Activated gamma-delta T cell treated with Interleukin-2 at 50 U/mL for 16 hours (primary cell): Measurements from ENCODE around the gene PHLPP1.

Experiments used
- DNase-seq: peaks from one replicate; pipeline ENCODE4 v3.0.0-alpha.2; 2020

Gene PHLPP1

DNA sequence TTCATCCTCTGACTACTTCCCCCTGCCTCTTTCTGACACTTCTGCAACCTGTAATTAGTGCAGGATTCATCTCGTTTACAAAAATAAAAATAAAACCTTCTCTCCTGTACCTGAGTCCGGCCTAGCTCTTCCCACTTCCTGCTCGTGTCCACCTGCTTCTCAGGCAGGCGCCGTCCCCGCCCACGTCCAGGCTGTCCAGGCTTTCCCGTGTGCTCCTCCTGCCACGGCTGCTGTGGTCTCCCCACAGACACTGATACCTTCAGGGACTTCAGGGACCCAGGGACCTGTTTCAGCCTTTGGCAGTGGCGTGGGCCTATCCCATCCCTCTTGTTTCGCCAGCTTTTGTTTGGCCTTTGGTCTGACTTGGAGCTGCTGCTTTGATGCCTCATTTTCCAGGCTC is 272.5 kb downstream of the PHLPP1 start:
- no peak for DNase-seq

DNA sequence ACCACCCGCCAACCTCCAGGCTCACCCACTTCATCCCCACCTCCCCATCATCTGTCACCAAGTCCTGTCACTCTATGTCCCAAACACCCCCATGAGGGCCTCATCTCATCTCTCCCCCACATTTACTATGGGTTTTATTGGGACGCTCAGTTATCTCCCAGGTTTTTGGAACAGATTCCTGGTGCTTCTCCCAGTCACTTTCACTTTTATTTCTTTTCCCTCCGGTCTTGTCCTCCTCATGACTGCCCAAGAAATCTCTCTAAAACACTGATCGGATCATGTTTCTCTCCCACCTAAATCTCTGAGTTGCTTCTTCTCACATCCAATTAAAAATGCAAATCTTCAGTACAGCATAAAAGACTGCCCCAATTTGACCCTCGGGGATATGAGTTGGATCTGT is 273.1 kb downstream of the PHLPP1 start:
- no peak for DNase-seq

DNA sequence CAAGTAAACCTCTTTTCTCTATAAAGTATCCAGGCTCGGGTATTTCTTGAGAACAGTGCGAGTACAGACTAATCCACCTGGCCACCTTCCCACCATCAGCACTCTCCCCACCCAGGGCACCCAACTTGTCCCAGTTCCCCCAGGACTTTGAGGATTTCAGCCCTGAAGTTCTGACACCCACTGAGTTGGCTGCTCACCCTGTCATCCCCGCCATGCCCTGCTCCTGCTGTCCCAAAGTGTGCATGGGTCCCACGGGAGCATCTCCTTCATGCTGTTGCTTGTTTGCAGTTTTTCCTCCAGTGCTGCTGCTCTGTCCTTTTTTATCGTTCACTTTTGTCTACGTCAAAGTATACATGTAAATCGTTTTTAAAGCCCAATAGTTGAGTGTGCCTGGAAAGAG is 273.9 kb downstream of the PHLPP1 start:
- no peak for DNase-seq

DNA sequence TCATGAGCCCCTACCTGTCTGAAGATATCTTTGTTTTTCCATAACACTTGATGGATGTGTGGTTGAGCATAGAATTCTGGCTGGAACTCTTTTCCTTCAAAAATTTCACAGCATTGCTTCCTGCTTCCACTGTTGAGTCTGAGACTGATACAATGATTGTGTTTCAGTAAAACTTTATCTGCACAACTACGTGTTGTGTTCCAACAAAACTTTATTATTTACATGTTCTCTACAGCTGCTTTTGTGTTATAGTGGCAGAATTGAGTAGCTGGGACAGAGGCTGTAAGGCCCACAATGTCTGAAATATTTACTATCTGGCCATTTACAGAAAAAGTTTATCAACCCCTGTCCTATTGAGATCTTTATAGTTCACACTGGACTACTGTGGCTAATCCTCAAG is 275.3 kb downstream of the PHLPP1 start:
- DNase-seq, result no peak

DNA sequence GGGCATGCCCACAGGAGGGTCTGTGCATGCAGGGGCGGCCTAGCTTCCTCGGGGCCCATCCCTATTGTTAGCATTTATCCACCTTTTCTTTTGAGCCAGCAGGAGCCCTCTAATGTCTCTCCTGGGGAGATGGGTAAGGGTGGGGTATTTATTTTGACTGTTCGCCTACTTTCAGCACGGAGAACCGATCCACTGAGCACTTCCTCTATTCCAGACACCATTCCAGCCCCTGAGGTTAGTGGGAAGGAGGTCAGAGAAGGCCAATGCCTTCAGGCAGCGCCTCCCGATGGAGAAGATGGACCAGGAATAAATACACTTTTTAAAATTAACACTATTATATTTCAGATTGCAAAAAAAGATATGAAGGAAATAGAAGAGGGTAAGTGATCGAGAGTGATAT is 276.0 kb downstream of the PHLPP1 start:
- no peak for DNase-seq

DNA sequence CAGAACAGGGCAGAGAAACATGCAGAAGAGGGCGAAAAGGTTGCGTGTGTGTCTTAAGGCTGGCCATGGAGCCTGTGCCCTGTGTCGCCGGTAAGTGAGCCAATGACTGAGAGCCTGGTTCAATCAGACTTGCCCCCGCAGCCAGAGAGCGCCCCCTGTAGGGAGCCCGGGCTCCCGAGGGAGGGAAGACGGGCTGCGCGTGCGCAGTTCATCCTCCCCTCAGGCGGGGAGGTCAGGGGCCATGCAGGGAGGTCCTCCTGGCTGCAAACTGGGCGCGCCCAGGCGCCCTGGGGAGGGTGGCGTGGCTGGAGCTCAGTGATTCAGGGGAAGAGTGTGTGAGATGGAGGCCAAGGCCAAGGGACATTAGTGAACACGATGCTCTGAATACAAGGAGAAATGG is 276.6 kb downstream of the PHLPP1 start:
- no peak for DNase-seq

DNA sequence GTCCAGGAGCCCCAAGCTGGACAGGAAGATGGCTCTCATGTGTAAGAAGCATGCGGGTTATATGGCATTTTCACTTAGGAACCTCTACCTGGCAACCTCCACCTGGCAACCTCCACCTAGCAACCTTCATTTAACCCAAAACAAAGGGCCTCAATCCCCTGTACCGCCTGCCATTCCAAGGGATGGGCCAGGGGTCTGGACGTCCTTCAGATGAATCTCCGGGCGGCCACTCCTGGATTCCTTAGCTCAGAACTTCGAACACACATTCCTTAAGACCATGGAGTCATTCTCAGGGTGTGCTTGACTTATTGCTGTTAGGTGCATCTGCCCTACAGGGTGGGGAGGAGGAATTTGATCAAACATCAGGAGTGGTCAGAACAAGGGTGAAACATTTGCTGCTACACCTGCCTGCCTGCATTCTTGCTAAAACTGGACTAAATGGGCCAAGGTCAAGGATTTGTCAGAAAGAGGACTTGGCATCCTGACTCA is 277.6 kb downstream of the PHLPP1 start:
- DNase-seq, result no peak

DNA sequence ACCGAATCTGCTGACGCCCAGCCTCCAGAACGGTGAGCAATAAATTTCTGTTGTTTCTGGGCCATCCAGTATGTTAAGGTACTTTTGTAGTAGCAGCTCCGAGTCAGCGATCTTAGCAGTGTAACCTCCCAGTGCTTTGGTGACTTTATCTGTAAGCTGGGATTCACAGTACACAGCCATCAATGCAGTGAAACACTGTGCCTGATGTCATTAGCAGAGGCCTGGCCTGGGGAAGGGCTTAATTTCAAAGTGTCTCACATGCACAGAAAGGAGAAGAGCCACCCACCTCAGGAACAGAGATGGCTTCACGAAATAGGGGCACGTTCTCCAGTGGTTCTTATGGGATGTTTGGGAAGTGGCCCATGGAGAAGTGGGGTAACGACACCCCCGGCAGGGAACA is 281.2 kb downstream of the PHLPP1 start:
- no peak for DNase-seq

DNA sequence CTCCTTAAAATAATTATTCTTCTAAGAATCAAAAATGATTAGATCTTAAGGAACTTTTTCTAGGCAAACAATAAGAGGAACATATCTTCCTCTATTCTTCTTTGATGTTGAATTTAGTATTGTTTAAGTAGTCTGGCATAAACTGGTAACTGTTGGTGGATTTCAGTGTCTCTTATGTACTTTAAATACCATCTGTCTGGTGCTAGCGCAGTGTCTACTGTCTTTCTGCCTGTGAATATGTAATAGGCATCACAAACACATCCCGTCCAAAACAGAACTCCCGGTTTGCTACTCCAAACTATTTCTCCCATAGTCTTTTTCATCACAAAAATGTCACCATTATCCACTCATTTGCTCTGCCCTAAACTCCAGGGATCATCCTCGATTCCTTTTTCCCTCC is 281.7 kb downstream of the PHLPP1 start:
- DNase-seq, result no peak

DNA sequence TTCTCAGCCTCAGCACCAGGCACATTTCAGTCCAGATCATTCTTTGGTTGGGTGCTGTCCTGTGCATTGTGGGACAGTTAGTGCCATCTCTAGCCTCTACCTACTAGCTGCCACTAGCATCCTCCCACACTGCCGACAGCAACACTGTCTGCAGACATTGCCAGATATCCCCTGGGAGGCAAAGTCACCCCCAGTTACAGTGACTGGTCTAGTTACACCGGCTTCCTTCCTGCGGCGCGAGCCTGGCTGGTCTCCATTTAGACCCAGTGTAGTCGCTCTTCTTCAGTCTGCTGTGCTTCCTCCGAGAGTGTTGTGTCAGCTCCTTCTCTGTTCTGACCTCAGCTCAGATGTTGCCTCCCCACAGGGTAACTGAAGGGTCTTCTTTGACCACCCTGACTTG is 283.1 kb downstream of the PHLPP1 start:
- DNase-seq, result no peak

DNA sequence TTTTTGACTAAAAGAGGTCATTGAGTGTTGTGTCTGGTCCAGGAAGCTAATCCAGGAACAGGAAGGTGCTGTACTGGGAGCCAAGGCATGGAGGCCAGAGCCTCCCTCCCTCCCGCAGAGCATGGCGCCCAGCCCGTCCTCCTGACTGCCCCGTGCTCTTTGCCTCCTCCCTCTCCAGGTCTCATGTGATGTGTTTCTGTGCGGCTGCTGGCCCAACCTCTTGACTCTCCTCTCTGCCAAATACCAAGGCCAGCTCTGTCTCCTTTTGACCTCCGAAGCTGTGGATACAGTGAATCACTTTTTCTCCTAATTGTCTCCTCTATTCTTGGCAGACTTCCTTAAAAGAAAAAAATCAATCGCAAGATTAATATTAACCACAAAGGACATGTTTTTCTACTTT is 284.1 kb downstream of the PHLPP1 start:
- DNase-seq, result no peak

DNA sequence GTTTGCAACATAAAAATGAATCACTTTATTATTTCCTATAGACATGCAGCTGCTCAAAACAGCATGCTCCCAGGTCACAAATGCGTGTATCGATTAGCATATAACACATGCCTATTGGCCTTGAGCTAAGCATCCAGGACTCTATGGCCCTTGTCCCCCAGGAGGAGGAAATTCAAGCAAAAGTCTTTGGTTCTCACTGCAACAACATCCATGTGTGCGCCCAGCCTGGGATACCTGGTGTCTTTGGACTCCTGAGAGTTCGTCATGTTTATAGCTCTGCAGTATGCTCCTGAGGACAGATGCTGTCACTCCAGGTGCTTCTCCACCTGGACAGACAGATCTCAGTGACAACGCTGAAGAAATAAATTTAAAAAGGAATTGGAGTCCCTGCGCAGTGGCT is 284.6 kb downstream of the PHLPP1 start:
- no peak for DNase-seq

DNA sequence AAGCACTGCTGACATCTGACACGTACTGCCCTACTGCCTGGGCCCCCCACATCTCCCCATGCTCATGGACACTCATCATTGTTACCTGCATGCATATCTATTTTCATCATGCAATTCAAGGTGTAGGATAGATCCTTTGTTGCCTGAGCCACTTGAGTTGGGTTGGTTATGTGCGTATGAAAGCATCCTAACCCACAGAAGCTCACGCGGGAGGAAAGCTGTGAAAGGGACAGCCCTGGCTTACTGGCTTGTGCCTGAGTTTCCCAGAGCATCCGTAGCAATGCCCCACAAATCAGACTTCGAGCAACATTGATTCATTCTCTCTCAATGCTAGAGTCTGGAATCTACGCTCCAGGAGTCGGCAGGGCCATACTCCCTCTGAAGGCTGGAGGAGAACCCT is 285.5 kb downstream of the PHLPP1 start:
- no peak for DNase-seq

DNA sequence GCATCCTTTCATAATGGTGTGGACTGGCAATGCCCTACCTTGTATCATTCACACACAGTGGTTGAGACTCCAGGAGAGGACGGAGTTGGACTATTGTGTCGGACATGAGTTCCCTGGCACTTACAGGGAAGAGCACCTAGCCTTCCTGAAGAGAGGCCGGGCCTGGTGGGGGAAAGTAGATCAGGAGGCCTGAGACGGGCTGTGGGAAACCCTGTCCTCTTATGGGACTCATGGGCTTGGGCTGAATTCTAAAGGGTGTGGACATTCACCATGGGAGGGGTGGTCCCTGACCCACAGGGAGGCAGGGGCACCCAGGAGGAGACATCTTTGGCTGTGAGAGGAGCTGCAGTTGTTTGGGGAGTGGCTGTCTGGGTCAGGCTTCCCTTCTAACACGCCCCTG is 286.5 kb downstream of the PHLPP1 start:
- DNase-seq, result no peak

DNA sequence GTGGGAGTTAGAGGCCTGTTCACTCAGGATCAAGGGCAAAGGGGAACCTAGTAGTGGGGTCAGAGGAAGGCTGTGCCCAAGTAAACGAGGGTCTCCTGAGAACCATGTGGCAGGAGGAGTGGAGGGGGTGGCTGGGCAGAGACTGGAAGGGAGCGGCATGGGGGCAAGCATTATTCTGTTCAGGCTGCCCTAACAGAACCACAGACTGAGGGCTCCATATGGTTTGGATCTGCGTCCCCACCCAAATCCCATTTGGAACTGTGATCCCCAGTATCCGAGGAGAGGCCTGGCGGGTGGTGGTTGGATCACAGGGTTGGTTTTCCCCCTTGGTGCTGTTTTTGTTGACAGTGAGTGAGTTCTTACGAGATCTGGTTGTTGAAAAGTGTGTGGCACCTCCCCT is 287.0 kb downstream of the PHLPP1 start:
- DNase-seq, result no peak

DNA sequence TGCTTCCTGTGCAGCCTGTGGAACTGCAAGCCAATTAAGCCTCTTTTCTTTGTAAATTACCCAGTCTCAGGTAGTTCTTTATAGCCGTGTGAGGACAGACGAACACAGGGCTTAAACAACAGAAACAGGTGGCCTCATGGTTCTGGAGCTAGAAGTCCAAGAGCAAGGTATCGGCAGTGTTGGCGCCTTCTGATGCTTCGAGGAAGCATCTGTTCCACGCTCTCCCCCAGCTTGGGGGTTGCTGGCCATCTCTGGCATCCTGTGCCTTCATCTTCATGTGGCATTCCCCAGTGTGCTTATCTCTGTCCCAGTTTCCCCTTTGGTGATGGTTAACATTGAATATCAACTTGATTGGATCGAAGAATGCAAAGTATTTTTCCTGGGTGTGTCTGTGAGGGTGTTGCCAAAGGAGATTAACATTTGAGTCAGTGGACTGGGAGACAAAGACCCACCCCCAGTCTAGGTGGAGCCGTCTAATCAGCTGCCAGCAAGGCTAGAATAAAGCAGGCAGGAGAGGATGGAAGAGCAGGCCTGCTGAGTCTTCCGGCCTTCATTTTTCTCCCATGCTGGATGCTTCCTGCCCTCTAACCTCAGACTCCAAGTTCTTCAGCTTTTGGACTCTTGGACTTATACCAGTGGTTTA is 287.6 kb downstream of the PHLPP1 start:
- no peak for DNase-seq

DNA sequence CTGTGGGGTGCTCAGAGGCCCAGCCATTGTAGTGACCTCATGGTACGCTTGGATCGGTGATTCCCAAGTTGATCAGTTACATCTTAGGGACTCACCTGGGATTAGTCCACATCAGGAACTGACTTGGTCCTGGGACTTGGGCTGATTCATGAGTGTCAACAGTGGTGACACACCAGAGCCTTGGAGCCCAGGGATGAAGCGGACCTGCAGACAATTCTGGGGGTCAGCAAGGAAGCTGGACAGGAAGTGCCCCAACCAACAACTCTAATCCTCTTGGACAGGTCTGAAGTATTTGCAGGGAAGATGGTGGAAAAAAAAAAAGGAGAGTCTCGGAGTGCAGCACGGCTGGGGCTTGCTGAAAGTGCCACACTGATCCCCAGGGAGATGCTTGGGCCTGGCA is 288.6 kb downstream of the PHLPP1 start:
- DNase-seq, result no peak

DNA sequence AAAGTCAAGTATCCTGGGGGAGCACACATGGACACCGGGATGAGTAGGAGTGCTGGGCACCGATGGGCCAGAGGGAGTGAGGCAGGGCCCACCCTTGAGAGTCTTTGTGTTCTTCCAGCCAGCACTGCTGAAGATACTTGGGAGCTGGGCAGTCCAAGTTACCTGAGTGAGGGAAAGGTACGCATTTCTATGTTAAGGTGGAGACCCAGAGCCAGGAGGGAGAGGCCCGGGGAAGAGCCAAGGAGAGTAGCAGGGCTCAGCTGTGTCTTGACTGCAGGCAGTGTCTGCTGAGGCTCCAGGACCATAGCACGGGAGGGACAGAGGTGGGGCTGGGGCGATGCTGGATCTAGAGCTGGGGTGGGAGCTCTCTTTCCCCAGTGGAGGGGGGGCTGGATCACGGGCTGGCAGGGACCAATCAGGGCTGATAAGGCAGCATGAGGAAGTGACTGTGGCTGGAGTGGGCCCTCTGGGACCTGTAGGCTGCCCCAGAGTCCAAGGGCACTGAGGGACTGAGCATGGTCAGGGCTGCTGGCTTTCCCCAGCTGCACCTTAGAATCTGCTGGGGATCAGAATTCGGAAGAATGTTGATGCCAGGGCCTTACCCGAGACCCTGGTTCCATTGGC is 289.2 kb downstream of the PHLPP1 start:
- no peak for DNase-seq

DNA sequence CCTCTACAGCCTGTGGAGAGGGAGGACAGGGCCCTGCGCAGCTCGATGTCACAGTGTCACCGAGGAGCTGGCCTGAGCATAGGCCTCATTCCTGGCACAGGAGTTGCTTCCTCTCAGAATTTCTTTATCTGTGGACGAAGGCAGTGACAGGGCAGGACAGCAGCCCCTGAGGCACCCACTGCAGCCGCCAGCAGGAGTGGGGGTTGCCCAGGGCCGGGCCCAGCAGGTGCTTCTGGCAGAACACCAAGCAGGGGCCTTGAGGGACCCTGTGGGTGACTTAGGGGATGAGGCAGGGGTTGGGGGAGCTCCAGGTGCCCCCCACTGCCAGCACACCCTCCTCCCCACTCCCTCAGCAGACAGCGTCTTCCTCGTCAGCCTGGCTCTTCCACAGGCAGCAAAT is 290.0 kb downstream of the PHLPP1 start:
- DNase-seq, result no peak

DNA sequence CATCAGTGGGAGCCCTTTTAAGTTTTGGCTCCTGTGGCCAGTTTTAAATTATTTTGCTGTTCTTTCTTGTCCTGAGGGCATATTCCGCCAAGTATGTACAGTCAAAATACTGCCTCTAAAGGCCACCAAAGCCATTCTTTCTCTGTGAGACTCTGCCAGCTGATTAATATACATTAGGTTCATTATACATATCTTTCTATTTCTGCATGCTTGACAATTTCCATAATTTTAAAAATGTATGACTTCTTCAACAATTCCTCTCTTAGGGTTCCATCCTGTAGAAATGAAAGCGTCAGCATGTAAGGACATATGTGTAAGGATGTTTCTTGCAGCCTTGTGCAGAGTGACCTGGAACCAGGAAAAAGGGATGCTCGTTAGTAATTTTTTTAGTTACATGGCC is 291.9 kb downstream of the PHLPP1 start:
- DNase-seq, result no peak

DNA sequence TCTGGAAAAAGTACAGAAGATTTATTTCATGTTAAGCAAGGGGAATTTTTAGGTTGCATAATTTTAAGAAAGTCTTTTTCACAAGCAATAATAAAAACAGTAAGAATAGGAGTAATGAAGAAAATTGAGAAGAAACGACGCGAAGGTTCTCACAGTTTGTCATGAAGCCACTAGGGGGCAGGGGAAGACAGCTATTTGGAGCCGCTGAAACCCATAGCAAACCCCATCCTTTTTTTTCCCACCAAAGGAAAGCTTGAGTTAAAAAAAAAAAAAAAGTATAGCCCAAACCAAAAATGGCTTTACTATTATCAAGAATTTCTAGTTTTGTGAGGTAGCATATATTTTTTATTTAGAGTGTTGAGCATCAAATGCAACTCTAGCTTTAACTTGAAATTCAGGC is 300.9 kb downstream of the PHLPP1 start:
- peak; percentile 45 for DNase-seq

DNA sequence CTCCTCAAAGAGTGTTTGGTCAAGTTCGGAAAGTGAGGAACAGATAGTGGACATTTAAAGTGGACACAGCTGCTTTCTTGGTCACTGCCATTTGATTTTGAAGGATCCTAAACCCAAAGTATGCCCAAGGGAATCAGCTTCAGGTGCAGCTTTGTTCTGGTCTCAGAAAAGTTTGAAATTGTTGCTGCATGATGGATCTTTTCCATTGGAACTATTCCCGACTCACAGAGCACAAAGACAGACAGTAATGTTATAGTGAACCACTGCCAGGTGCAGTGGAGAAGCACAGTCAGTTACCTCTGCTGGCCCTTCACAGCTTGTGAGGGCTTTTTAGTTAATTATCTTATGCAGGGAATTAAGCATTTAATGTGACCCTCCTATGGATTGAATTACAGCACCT is 301.7 kb downstream of the PHLPP1 start:
- no peak for DNase-seq

DNA sequence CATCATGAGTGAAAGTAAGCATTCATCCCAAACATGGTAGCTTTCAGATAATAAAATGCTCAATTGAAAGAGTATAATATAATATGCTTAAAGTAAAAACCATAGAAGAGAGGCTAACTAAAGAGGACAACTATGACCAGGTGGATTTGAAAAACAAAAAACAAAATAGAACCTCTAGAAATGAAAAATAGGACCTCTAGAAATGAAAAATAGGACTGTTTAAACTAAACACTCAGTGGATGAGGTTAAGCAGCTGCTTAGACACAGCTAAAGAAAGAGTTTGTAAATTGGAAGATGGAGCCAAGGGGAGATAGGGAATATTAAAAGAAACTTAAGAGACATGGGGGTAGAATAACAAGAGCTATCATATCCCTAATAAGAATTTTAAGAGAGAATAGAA is 302.6 kb downstream of the PHLPP1 start:
- no peak for DNase-seq

DNA sequence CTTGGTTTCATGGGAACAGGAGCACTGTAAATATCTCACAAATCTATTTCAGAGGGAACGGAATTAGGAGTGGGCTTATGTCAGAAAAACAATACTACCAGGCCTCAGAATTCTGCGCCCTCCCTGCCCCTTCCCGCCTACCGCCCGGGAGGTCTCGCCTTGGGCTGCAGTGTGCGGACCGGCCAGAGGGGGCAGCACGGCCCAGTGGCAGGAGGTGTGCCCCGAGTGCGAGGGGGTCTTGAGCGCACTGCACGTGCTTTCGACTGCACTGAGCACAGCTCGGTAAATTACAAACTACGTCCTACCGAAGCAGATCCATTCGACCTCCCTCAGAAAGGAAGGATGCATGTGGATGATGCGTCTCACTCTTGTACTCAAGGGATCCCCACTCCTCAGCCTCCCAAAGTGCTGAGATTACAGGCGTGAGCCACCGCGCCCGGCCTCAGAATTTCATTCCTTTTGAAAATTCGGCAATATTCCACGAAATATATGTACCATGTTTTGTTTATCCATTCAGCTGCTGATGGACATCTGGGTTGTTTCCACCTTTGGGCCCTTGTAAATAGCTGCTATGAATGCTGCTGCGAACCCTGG is 307.2 kb downstream of the PHLPP1 start:
- no peak for DNase-seq
